Measurements from ENCODE around the gene COG8.
"Not testable (repeated sequence)": the region's sequence is repeated elsewhere in the genome, so short reads cannot be mapped to it uniquely, and the experiment has no call there.

COG8 gene, protein sequence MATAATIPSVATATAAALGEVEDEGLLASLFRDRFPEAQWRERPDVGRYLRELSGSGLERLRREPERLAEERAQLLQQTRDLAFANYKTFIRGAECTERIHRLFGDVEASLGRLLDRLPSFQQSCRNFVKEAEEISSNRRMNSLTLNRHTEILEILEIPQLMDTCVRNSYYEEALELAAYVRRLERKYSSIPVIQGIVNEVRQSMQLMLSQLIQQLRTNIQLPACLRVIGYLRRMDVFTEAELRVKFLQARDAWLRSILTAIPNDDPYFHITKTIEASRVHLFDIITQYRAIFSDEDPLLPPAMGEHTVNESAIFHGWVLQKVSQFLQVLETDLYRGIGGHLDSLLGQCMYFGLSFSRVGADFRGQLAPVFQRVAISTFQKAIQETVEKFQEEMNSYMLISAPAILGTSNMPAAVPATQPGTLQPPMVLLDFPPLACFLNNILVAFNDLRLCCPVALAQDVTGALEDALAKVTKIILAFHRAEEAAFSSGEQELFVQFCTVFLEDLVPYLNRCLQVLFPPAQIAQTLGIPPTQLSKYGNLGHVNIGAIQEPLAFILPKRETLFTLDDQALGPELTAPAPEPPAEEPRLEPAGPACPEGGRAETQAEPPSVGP

DNA sequence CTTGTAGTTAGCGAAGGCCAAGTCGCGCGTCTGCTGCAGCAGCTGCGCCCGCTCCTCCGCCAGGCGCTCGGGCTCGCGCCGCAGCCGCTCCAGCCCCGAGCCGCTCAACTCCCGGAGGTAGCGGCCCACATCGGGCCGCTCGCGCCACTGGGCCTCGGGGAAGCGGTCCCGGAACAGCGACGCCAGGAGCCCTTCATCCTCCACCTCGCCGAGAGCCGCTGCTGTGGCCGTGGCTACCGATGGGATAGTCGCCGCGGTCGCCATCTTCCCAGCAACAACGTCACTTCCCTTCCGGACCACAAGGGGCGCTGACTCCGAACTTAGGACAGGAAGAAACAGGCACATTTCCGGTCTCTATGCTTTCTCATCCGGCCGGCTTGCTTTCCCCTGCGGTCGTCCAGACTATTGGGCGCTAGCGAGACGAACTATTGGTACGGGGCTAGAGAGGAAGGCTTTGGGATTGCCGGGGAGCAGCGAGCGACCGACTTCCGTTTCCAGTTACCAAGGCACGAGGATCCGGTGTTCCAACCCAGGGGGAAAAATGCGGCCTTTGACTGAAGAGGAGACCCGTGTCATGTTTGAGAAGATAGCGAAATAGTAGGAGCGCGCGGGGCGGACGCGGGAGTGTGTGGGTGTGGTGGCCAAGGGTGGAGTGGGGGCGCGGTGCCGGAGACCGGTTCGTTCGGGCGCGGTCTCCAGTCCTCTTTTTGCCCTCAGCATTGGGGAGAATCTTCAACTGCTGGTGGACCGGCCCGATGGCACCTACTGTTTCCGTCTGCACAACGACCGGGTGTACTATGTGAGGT, at the start of gene COG8, which contains the start of gene NIP7:
COG8 (minus strand) TSS at position 276 of the 806 bp plus-strand sequence; CDS start at position 264, 12 bp downstream.
NIP7 (plus strand) TSS at position 484 of the 806 bp plus-strand sequence; CDS start at position 542, 58 bp downstream.
- peak; percentile 94 for DNase-seq

DNA sequence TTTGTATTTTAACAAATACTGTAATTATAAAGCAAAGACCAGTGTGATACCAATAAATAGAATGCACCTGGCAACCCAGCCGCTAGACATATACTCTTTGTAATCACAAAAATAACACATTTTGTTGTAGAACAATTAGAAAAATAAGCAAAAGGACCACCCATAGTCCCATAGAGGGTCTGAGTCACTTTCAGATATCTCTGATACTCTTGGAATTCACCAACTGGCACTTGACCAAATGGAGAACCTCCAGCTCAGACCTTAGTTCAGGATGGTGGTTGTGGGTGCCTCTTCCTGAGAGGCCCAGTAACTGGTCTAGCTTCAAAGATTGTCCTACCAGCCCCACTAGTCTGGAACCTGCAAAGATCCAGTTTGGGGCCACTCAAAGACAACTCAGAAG, 47.2 kb upstream of the COG8 start:
- DNase-seq = no peak

DNA sequence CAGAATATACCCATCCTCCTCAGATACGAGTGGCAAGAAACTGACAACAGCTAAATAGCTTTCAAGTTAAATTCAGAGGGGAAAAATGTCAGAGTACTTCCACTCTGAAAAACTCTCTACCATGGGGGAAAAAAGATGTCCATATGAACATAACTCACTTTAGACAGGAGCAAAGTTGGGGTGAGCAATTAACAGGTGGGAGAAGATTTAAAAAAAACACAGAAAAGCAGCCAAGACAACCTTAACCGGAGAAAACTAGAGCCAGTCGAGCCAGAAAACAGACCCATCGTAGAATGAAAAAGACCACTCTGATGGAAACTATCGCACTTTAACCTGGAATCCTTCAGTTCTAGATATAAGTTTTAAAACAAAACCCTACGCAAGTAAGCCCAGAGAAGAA, 45.6 kb upstream of the COG8 start:
- DNase-seq = no peak

DNA sequence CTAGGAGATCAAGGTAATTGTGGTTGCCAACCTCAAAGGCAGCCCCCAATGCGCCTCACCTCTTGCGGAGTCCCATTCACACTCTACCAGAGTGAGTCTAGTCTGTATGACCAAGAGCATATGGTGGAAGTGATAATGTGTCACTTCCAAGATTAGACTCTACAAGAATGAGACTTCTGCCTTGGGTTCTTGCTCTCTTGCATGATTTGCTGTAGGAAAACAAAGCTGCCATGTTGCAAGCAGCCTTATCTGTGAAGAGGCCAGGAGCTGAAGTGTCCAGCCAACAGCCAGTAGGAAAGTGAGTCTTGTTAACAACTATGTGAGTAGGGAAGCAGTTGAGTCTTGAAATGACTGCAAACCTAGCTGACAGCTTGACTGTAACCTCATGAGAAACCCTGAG, 43.1 kb upstream of the COG8 start:
- DNase-seq = no peak

DNA sequence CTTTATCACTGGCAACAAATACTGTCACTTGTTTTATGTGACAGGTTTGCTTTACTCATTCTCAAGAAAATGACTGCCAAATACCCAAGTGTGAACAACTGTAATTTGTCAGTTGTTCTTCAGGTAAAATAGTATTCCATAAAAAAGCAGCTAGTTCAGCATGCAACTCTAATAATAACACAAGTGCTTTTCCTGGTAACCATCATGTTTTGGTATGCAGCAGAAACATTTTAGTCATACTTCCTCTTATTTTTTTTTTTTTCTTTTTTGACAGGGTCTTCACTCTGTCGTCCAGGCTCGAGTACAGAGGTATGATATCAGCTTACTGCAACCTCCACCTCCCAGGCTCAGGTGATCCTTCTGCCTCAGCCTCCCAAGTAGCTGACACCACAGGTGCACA, 41.9 kb upstream of the COG8 start:
- DNase-seq = no peak

DNA sequence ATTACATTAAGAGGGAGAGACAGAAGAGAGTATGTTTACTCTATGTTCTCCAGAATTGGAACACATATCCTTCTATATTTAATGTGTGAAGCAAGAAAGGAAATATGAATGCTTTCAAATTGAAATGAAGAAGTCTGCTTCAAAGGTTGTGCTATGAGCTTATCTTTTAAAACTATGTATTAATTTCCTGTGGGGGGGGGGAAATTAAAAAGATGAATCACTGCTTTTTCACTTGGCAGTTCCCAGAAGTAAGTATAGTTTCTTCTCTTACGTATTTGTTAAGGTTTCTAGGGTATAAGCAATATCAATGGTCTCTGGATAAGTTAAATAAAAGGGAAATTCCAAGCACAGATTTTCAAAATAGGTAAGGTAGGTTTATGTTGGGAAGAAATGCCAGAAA, 39.4 kb upstream of the COG8 start:
- DNase-seq = no peak

DNA sequence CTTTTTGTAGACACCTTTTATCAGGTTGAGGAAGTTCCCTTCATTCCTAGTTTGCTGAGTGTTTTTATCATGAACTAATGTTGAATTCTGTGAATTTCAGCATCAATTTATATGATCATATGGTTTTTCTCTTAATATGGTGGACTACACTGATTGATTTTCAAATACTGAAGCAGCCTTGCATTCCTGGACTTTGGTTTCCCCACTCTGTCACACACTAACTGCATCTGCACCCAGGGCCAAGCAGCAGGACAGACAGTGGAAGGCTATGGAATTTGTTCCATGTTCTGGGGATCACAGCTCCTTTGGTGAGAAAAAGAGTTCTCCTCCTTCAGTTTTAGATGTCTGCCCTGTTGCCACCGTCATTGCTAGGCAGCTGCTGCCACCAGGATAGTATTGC, 38.7 kb upstream of the COG8 start:
- no peak for DNase-seq

DNA sequence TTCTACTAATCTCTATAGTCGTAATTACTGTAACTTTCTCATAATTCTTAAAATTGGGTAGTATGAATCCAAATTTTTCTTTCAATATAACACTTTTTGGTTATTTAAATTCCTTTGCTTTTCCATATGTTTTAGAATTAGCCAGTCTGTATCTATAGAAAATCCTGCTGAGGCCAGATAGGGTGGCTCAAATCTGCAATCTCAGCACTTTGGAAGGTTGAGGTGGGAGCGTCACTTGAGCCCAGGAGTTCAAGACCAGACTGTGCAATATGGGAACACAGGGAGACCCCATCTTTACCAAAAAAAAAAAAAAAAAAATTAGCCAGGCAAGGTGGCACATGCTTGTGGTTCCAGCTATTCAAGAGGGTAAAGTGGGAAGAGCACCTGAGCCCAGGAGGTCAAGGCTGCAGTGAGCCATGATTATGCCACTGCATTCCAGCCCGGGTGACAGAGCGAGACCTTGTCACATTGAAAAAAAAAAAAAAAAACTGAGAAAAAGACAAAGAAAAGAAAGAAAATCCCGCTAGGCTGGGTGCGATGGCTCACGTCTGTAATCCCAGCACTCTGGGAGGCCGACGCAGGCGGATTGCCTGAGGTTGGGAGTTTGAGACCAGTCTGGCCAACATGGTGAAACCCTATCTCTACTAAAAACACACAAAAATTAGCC, 37.2 kb upstream of the COG8 start:
- no peak for DNase-seq

DNA sequence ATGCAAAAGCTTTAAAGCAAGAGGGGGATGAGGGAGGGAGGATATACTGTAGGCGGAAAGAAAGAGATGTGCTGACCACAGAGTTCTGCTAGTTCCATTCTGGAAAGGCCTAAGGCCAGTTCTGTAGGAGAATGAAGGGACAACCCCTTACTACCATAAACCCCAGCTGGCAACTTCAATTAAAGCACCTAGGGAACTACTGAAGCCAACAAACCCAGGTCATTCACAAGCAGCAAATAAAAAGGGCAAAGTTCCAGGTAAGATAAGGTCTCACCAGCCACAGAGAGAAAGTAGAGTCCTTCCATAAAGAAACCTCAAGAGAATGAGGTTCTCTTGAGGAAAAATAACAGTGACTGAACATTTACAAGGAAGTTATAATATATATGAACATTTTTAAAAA, 33.7 kb upstream of the COG8 start:
- DNase-seq = no peak

DNA sequence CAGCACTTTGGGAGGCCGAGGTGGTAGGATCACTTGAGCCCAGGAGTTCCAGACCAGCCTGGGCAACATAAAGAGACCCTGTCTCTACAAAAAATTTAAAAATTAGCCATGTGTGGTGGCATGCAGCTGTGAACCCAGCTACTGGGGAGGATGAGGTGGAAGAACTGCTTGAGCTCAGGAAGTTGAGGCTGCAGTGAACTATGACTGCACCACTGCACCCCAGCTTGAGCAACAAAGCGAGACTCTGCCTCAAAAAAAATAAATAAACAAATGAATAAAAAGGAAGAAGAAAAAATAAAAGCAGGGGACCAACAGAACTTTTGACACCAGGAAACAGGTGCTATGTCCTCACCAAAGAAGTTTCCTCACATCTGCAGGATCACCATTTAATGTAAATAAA, 32.2 kb upstream of the COG8 start:
- no peak for DNase-seq

DNA sequence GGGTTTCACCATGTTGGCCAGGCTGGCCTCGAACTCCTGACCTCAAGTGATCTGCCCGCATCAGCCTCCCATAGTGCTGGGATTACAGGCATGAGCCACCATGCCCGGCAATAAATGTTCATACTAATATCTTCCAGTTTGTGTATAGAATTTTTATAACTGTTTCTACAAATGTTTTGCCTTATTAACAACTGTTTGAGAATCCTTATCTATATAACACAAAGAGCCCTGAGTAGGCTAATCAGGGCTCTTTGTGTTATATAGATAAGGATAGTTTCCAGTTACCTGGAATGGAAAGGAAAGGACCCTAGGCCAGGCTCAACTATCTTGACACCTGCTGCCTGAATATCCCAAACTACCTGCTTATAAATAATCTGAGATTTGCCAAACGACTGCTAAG, 29.5 kb upstream of the COG8 start:
- DNase-seq = no peak

DNA sequence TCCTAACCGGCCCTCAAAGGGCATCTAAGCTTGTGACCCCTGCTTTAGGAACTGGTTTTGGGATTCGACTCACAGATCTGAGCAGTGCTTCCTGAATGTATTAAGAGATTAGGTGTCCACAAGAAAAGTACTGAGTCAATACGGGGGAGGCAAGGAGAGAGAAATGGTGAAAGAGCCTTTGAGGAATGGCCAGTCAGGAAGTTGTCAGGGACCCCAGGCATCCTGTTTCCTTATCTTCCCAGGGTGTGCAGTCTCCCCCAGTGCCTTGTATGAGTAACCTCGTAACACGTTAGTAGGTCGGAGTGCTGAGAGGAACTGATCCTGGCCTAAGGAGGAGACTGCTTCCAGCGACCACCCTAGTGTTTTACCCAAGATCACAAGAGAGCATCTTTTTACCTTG, 28.6 kb upstream of the COG8 start:
- no peak for DNase-seq

DNA sequence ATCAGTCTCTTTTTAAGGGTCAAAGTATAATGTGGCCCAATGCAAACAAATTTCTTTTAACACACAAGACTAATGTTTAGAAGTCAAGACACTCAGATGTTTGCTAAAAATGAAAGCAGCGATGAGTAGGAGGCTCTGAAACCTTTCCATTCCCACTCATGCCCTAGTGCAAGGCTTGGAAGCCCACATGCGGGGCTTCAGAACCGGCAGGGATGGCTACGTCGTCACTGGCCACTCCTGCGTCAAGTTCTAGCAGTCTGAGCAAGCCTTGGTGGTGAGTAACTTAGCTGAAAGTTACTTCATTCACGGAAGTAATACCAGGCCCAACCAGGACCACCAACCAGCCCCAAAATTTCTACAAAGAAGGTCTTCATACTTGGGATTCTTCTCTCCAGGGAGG, 27.1 kb upstream of the COG8 start:
- peak; percentile 44 for DNase-seq

DNA sequence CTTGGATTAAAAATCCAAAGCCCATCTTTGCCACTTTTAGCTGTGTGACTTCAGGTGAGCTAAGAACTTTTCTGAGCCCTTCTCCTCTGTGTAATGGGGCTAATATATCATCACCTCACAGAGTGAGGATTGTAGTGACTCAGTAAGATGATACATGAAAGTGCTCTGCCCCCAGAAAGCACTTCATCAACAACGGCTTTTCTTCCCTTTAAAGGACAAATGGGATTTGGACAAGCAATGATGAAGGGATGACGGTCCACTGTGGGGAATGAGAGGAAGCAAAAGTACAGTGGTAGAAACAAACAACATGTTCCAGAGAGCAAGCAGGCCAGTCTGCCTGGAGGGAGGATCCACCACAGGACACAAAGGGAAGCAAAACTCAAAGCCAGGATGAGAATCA, 26.5 kb upstream of the COG8 start:
- DNase-seq = no peak

DNA sequence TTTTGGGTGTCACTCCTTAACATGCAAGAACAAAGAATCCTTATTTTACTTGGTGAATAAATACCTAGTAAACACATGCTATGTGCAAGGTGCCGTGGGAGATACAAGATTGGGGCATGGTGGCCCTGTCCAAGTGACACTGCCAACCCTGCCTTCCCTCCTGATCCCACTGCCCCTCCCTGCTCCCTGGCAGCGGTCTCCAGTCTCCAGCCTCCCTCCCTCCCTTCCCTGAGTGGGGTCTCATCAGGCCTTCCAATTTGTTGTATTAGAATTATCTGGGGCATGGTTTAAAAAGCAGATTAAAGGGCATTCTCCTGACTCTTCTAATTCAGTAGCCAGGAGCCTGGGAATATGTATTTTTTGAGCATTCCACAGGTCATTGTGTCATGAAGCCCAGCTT, 24.7 kb upstream of the COG8 start:
- no peak for DNase-seq

DNA sequence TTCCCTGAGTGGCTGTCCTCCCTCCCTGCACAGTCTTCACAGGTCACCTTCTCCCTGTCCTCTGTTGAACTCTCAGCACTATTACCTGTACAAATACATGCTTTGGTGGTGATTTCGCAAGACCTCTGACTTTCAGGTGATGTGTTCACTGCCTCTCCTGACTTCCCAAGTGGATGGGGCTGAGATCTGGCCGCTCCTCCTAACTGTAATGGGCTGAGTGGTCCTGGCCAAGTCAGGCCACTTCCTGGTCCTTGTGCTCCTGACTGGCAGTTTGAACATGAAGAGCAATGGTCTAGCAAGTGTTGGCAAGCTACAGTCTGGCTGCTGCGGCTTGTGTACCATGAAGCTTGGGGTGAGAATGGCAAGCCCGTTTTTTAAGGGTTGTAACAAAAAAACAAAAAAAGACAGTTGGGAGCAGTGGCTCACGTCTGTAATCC, 23.9 kb upstream of the COG8 start:
- no peak for DNase-seq

DNA sequence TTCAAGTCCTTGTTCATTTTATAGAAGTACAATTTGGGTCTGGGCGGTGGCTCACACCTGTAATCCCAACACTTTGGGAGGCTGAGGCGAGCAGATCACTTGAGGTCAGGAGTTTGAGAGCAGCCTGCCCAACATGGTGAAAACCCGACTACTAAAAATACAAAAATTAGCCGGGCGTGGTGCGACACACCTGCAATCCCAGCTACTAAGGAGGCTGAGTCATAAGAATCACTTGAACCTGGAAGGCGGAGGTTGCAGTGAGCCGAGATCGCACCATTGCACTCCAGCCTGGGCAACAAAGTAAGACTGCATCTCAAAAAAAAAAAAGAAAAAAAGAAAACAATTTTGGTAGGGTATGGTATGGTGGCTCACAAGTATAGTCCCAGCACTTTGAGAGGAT, 20.7 kb upstream of the COG8 start:
- not testable (repeated sequence) for DNase-seq

DNA sequence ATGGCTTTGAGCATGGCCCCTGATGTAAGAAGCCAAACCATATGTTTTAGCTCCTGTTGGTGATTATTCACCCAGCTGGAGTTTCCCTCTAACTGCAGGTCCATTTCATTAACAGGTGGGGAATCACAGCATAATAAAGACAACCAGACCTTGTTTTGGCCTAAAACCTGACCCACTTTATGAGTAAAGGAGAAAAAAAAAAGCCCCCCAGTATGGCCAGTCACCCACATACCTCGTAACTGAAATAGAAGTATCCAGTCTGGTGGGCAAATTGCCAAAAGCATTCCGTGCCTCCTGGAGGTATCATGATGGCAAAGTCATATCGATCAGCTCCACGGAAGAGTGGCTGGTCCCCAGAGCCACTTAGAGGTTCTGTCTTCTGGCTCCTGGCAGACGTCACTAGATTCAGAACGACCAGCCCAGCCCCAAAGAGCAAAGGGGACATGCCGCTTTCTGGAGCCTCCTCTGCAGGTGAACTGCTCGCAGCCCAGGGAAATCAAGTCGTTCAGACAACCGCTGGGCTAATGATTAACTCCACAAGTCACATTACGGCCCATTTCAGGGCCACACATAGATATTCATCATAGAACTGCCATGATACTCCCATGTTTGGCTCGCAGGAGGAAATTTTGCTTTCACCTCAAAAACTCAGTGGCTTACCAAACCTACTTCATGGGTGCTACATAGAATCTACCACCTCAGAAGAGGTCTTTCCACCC, 12.1 kb upstream of the COG8 start, which contains the start of gene TMED6:
TMED6 (minus strand) TSS at position 478 of the 719 bp plus-strand sequence; CDS start at position 445, 33 bp downstream.
- DNase-seq = no peak

DNA sequence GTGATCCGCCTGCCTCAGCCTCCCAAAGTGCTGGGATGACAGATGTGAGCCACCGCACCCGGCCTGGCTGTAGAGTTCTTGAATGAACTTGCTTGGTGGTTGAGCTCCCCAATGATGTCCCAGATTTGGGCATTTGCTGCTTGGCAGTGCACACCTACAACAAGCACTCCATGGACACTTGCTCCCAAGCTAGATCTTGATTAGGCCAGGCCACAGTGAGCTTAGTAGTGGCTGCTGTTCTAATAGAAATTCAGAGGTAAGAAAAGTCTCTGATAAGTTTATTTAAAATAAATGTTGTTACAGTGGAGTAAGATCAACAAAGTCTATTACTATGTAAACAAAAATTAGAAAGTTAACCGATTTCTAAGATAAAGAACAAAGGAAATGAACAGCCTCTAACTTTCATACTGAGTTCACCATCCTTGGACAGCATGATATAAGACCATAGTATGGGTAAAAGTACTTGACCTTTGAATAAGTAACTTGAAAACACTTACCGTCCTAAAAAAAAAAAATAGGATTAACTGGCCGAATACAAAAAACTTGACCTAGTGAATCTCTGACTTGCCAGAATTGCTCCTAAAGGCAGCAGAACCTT, 11.3 kb upstream of the COG8 start:
- no peak for DNase-seq

DNA sequence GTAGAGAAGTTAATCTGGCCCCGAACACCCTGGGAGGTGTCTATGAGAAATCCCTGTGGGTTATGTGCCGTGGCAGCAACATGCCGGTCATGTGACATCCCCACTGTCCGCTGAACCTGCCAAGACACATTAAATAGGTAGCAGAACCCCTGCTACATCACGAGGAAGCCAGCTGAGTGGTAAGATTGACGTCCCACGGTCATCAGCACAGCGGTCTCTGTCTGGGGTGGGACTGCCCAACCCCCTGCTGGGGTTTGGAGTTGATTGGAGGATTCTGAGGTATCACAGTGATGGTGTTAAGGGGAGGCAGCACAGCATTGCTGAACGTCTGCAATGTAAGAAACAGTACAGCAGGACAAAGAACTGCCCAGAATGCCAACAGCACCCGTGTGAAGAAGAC, 10.2 kb upstream of the COG8 start:
- no peak for DNase-seq

DNA sequence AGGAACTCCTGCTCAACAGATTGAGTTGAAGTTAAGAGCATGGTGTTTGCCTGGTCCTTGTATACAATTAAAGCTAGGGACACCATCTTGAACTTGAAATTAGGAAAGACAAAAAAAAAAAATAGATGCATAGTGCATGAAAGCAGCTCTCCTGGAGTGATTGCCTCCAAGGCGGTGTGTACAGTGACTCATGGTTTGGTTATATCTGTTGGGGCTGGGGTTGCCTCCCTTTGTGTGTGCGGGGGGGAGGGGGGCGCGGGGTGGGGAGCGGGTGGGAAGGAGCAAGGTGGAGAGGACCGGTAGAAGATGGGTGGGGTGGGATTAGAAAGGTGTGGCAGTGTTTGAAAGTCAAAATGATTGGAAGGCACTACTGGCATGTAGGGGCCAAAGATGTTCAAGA, 8.9 kb upstream of the COG8 start:
- no peak for DNase-seq

DNA sequence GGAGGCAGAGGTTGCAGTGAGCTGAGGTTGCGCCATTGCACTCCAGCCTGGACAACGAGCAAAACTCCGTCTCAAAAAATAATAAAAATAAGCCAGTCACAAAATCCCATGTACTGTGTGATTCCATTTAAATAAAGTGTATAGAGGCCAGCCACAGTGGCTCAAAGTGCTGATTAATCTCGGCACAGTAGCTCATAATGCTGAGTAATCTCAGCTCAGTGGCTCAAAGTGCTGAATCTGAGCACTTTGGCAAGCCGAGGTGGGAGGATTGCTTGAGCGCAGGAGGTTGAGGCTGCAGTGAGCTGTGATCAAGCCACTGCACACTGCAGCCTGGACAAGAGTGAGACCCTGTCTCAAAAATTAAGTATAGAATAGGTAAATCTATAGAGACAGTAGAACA, 7.3 kb upstream of the COG8 start:
- no peak for DNase-seq

Data from activated naive CD4-positive, alpha-beta T cell treated with Interleukin-2 at 50 U/mL for 16 hours (primary cell).